Dermis blood vessel endothelial cell (primary cell): ENCODE measurements around the gene NPBWR2. TPM values are rescaled to one million over a fixed set of nuclear protein-coding genes. Genes with fewer than 3 reads are reported as not detected.
"Not testable (repeated sequence)": the region's sequence is repeated elsewhere in the genome, so short reads cannot be mapped to it uniquely, and the experiment has no call there.

Experiments
- DNase-seq: peaks from one replicate; pipeline ENCODE4 v3.0.0; 2010
- total RNA-seq: library from RNA; depleted of rRNA; stranded (reverse); fragments of >200 nt; gene quantifications from 2 replicates; pipeline ENCODE4 v1.2.3, GENCODE V29; 2014

The NPBWR2 gene
- total RNA-seq, 1 donor from 2014 or later = not detected

DNA sequence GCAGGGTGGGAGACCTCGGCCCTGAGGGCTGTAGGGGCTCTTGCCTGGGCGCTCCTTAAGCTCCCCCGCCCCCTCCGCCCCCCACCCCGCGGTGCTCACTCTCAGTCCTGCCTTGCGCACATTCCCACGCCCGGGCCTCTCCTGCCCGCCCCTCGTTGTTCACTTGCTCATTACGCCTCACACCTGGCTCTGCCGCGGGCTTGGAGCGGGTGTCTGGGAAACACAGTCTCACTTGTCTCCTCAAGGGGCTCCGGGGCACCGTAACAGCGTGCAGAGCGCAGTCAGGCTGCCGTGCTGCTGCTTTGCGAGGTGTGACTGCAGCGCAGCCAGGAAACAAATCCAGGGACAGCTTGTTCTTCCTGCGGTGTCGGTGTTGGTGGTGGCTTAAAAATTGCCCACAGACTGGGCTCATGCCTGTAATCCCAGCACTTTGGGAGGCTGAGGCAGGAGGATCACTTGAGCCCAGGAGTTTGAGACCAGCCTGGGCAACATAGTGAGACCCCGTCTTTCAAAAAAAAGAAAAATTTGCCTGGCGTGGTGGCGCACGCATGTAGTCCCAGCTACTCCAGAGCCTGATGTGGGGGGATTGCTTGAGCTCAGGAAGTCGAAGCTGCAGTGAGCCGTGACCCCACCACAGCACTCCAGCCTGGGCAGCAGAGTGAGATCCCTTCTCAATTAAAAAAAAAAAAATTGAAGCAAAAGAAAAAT, 4.6 kb downstream of the NPBWR2 start:
- no peak for DNase-seq

DNA sequence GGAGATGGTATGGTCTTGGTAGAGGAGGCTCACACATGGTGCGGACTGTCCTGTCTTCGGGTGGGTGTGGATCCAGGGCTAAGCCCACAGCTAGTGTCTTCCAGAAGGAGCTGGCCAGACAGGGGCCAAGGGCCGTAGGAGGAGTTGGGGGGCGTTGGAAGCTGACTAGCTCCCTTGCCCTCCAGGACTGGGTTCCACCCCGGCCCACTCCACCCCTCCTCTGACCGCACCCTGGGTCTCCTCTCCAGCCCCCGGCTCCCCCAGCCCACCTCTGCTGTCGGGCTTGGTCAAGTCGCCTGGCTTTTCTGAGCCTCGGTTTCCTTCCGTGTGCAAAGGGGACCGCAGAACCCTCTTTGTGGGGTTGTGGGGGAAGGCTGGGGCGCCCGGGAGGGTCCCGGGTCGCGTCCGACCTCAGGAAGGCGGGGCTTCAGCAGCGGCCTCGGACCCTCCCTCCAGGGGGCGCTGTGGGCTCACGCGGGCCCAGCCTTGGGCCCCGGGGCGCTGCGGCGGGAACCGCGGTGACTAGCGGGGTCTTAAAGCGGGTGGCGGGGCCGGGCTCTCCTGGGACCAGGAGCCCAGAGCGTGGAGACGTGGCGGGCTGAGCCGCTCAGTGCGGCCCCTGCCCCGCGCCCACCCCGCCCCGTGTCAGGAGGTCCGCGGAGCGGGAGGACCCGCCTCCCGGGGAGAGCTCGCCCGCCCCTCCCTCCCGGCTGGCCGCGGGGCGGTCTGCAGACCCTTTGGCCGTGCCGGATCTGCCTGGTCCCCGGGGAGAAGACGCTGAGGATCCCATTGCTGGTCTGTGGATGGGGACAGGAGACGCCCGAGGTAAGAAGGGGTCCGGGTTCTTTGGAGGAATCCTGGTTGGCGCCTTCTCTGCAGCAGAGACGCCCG, 5.4 kb downstream of the NPBWR2 start:
- peak; percentile 52 for DNase-seq

DNA sequence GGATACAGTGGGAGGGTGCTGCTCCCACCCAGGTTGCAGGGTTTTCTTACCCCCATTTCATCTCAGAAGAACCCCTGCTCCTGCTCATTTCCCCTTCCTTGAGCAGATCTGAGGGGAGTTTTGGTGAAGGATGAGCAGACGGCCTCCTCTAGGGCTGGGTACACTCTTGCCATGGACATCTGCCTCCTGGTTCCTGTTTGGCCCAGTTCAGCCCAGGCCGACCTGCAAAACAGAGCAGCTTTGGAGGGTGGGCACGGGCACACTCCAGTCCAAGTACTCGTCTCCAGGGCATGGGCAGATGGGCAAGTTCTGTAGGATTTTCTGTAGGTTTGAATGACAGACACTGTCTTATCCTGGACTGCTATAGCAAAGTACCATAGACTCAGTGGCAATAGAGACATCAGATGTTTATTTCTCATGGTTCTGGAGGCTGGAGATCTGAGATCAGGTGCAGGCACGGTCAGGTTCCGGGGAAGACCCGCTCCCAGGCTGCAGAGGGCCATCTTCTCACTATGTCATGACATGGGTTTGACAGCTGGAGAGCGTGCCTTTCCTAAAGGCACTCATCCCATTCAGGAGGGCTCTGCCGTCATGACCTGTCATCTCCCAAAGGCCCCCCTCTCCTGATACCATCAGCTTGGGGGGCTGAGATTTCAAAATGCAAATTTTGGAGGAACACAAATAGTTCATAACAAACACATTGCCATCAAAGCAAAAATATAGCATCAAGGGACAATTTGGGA, 6.2 kb downstream of the NPBWR2 start:
- no peak for DNase-seq

DNA sequence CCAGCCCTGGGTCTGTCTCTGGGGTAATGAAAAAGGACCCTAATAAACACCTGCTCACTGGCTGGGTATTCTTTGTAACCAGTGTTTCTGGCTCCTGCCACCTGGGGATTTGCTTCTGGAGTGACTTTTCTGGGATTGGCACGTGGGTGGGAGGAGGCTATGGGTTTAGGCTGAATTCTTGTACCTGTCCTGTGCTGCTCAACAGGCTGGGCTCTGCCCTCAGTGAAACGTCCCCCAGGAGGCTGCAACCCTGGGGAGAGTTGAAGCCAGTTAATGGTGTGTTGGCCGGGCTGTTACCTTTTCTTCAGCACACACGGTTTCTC, 6.8 kb downstream of the NPBWR2 start:
- no peak for DNase-seq

DNA sequence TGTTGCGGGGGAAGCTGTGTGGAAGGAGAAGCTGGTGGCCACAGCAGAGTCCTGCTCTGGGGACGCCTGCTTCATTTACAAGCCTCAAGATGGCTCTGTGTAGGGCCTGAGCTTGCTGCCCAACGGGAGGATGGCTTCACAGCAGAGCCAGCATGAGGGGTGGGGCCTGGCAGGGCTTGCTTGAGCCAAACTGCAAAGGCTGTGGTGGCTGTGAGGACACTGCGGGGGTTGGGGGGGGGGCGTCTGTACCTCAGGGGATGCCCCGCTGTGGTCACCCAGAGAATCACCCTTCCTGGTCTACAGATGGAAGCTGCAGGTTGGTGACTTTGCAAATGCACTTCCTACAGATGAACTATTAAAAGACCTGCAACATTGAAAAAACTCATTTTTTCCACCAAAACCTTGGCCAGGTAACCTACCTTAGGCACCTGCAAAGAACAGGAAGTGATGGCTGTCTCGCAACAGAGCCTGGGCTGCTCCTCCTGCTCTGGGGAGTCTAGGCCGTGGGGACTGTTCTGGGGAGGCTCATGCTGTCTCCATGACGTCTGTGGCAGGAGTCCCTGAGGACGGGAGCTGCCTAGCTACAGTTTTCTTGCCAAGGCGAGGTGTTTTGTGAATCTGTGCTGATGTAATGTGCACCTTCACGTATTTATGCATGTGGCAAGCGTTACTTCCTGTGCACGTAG, 7.3 kb downstream of the NPBWR2 start:
- no peak for DNase-seq

DNA sequence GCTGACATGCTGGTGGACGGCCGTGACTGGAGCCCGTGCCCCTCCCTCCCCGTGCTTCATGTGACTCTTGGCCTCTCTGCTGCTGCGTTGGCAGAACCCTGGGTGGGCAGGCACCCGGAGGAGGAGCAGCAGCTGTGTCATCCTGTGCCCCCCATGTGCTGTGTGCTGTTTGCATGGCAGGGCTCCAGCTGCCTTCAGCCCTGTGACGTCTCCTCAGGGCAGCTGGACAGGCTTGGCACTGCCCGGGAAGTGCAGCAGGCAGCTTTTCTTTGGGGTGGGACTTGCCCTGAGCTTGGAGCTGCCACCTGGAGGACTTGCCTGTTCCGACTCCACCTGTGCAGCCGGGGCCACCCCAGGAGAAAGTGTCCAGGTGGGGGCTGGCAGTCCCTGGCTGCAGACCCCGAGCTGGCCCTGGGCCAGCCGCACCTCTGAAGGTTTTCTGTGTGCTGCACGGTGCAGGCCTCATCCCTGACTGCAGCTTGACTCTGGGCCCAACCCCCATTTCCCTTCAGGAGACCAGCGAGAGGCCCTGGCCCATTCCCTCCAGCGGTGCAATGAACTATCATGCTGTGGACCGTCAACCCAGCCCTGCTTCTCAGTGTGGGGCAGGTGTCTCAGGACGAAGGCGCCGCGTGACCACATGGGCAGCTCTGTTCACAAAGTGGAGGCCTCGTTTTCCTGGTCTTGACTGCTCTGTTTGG, 8.1 kb downstream of the NPBWR2 start:
- no peak for DNase-seq

DNA sequence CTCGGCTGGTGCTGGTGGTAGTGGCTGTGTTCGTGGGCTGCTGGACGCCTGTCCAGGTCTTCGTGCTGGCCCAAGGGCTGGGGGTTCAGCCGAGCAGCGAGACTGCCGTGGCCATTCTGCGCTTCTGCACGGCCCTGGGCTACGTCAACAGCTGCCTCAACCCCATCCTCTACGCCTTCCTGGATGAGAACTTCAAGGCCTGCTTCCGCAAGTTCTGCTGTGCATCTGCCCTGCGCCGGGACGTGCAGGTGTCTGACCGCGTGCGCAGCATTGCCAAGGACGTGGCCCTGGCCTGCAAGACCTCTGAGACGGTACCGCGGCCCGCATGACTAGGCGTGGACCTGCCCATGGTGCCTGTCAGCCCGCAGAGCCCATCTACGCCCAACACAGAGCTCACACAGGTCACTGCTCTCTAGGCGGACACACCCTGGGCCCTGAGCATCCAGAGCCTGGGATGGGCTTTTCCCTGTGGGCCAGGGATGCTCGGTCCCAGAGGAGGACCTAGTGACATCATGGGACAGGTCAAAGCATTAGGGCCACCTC, 8.8 kb downstream of the NPBWR2 start:
- no peak for DNase-seq

DNA sequence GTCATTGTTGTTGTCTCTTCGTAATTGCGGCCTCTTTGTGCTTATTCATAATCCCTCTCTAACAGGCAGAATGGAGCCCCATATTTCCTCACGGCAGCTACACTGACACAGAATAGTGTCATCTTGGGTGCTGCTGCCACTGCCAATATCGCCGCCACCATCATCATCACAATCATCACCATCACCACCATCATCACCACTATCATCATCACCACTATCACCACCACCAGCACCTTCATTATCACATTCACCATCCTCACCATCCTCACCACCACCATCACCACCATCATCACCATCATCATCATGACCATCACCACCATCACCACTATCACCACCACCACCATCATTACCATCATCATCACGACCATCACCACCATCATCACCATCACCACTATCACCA, 10.8 kb downstream of the NPBWR2 start:
- no peak for DNase-seq

DNA sequence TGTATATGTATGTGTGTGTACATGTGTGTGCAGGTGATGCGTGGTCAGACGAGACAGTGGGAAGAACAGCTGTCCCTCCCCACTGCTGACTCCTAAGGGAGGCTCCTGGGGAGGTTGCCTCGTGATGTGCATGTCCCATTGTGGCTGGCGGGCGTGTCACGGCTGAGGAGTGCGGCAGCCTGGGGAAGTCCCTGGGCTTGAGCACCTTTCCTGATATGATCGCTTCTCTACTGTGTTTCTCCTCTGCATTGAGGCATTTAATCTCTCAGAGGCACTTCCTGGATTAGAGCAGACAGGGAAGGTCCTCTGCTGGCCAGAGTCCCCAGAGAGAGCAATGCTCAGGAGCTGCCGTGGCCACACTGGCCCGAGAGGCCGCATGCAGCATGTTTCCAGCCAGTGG, 11.4 kb downstream of the NPBWR2 start:
- DNase-seq = no peak

DNA sequence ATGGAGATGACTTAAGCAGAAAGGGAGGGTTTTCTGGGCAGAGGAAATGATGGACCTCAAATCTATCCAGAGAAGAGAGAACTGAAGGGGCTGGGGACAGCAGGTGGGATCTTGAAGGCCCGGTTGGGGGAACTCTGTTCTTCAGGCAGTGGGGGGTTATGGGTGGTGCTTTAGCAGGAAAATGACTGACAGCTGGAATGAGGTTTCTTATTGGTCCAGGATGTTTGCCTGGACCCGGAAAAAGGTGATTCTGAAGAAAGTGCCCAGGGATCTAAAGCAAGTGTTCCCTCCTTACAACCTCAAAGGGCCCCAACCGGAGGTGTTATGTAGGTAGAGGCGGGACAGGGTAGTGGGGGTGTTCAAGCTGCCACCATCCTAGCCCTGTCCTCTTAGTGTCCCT, 11.9 kb downstream of the NPBWR2 start:
- DNase-seq = no peak

DNA sequence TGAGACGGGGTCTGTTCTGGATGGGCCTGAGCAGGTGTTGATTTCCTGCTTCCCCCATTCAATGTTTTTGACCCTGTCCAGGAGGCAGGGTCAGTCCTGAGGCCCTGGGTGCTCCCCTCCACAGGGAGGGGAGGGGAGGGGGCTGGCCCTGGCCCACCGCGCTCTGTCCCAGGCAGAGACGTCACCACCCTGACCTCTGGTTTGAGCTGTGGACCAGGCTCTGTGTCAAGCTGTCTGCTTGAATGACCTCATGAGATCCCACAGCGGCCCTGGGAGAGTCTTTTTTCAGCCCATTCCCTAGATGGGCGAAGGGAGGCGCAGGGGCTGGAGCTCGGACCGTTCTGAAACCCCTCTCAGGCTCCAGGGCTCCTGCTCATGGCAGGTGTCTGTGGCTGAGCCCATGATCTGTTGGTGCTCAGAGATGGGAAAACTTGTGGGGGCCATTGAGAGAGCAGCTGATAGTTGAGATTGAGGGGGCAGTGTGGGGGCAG, 14.3 kb downstream of the NPBWR2 start:
- DNase-seq = no peak

DNA sequence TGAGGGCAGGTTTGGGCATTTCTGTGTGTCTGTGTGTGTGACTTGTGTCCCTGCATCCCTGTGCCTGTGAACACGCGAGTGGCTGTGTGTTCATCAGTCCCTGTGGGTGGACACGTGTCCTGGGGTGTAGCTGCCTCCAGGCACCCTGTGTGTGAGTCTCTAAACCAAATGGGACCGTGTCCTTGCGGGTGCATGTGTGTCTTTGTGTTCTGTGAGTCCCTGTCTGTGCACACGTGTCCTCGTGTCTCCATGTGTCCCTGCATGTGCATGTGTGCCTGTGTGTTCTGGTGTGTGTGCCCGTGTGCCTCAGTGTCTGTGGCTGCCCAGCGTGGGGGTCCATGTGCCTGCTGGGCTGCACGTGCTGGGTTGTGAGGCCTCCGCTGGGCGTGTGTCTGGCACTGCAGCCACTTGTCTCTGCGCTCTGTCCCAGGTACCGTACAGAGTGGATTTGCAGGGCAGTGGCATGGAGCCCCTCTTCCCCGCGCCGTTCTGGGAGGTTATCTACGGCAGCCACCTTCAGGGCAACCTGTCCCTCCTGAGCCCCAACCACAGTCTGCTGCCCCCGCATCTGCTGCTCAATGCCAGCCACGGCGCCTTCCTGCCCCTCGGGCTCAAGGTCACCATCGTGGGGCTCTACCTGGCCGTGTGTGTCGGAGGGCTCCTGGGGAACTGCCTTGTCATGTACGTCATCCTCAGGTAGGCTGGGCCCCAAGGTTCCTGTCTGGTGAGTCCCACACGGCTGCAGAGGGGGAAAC, 14.9 kb downstream of the NPBWR2 start:
- DNase-seq = no peak

DNA sequence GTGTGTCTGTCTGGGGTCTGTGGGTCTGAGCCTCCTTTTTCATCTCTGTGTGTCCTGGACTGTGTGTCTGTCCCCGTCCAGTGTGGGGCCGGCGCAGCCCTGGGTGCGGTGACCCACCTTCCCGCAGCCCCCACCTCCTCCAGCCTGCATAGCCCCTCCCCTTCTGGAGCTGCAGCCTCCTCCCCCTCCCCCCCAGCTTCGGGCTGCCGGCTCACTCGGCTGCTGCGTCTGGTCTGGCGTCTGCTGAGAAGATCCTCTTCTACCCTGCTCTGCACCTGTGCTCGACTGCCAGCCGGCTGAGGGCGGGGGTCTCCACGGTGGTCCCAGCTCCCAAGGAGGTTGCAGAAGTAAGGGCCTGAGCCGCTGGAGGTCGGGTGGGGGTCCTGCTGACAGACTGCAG, 15.6 kb downstream of the NPBWR2 start:
- DNase-seq = no peak

DNA sequence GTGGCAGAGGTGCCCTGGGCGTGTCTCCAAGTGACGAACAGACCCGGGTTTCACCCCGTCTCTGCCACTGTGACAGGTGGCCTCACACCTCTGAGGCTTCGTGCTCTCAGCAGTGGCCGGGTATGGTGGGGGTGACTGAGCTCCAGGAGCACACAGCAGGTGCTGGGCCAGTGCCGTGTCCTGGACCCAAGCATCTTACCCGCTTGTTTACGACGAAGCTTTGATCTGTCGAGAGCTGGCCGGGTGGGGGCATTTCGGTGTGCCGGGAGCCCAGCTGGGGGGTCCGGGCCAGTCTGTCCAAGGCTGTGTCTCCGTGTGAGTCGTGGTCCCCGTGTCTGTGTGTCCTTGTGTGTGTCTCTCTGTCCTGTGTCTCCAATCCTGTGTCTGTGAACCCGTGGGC, 16.0 kb downstream of the NPBWR2 start:
- DNase-seq = no peak

DNA sequence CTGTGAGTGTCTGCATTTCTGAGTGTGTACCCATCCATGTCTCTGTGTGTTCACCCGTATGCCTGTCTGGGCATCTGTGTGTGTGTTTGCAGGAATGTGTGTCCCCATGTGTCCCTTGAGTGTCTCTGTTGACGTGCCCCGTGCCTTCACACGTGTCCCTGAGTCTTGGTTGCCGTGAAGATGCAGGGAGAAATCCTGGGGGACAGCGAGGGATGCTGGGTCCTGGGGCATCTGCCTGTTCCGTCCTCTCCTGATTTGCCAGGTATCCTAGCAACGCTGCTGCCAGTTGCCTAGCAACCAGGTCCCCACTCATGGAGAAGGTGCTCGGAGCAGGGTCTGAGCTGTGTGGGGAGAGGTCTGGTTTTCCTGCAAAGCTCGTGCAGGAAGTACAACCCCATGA, 17.2 kb downstream of the NPBWR2 start:
- no peak for DNase-seq

DNA sequence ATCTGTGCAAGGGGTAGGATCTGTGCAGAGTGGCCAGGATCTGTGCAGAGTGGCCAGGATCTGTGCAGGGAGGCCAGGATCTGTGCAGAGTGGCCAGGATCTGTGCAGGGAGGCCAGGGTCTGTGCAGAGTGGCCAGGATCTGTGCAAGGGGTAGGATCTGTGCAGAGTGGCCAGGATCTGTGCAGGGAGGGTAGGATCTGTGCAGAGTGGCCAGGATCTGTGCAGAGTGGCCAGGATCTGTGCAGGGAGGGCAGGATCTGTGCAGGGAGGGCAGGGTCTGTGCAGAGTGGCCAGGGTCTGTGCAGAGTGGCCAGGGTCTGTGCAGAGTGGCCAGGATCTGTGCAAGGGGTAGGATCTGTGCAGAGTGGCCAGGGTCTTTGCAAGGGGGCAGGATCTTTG, 18.8 kb downstream of the NPBWR2 start:
- not testable (repeated sequence) for DNase-seq

DNA sequence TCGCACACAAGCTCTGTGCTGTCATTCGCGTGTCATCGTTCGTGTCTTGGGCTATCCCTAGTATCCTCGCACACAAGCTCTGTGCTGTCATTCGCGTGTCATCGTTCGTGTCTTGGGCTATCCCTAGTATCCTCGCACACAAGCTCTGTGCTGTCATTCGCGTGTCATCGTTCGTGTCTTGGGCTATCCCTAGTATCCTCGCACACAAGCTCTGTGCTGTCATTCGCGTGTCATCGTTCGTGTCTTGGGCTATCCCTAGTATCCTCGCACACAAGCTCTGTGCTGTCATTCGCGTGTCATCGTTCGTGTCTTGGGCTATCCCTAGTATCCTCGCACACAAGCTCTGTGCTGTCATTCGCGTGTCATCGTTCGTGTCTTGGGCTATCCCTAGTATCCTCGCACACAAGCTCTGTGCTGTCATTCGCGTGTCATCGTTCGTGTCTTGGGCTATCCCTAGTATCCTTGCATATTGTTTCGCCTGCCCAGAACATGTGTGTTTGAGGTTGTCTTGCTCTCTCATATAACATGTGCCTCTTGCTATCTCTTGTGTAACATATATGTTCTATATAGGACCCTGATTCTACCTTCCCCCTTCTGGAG, 20.0 kb downstream of the NPBWR2 start:
- not testable (repeated sequence) for DNase-seq

DNA sequence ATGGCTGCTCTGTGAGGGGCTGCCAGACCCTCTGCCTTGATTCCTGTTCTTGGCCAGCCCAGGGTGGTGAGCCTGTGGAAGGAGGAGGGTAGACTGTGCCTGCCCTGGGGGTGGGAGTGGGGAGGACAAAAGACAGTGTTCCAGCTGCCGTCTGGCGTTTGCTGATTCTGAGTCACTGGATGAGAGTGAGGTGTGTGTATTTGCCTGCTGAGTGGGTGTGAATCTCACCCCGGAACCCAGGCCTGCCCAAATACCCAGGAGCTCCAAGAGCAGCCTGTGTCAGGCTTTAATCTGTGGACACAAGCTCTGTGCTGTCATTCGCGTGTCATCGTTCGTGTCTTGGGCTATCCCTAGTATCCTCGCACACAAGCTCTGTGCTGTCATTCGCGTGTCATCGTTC, 20.6 kb downstream of the NPBWR2 start:
- no peak for DNase-seq

DNA sequence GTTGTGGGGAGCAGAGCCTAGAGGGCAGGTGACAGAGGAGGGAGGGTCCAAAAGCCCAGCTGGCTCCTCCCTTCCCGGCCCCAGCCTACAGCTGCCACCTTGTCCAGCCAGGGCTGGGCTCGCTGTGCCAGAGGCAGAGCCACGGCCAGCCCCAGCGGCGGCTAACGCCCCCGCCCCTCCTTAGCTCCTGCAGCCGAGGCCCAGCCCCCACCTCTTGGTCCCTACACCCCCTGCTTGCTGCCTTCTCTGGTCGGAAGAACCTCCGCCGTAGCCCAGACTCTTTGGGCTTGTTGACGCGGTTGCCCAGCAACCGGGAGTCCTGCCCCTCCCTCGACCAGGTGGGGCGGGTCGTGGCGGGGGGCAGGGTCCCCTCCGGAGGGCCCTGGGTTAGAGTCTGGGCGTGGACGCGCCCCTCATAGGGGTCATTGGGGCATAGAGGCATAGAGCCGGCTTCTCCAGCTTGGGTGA, 22.6 kb downstream of the NPBWR2 start:
- DNase-seq = no peak
